ENCODE data around the gene ABCC1.

- TF ChIP-seq CTCF (IDR thresholded peaks at IDR 0.05; ENCODE audit: low read depth, low read length): no peak
- no peak for TF ChIP-seq MAX (IDR thresholded peaks at IDR 0.05; ENCODE audit: low read depth, low read length)
- no peak for TF ChIP-seq POLR2A (IDR thresholded peaks at IDR 0.05; ENCODE audit: extremely low read depth, insufficient read length)
- TF ChIP-seq MYC (IDR thresholded peaks at IDR 0.05; ENCODE audit: low read depth, low read length): no peak
Measured at GRCh38 chr16:16150878-16151152, 201.4 kb downstream of the ABCC1 start.
